HepG2 (cell line): ENCODE measurements around the gene BDH2. TPM values are rescaled to one million over a fixed set of nuclear protein-coding genes. Genes with fewer than 3 reads are reported as not detected.

Experiments
- CEBPZ ChIP-seq: IDR thresholded peaks from 2 replicates; pipeline ENCODE4 v1.6.1; 2012; ENCODE audit warnings: low read length, improper control_type of control experiment
- DMAP1 ChIP-seq: IDR thresholded peaks from 2 replicates; pipeline ENCODE4 v1.6.1; 2016
- DZIP1 ChIP-seq: sonication (generic); formaldehyde crosslinking; IDR thresholded peaks from 2 replicates; pipeline ENCODE4 v1.5.0; 2020; ENCODE audit warnings: mild to moderate bottlenecking, missing genetic modification reagents
- E2F5 ChIP-seq: sonication (generic); formaldehyde crosslinking; conservative IDR thresholded peaks from 2 replicates; pipeline ENCODE4 v1.4.0; 2020; ENCODE audit warnings: missing genetic modification reagents
- ELF1 ChIP-seq: sonication (generic); formaldehyde crosslinking; IDR thresholded peaks from 2 replicates; pipeline ENCODE4 v1.4.0; 2020; ENCODE audit warnings: missing genetic modification reagents
- KMT2A ChIP-seq: sonication (generic); formaldehyde crosslinking; IDR thresholded peaks from 2 replicates; pipeline ENCODE4 v1.4.0; 2020; ENCODE audit warnings: missing genetic modification reagents
- MAFG ChIP-seq: sonication (generic); formaldehyde crosslinking; IDR thresholded peaks from 2 replicates; pipeline ENCODE4 v1.5.1; 2020; ENCODE audit warnings: mild to moderate bottlenecking, missing genetic modification reagents
- MLX ChIP-seq: IDR thresholded peaks from 2 replicates; pipeline ENCODE4 v1.6.1; 2016
- MTF2 ChIP-seq: sonication (generic); formaldehyde crosslinking; IDR thresholded peaks from 2 replicates; pipeline ENCODE4 v1.5.0; 2020; ENCODE audit warnings: missing genetic modification reagents, borderline replicate concordance
- PLSCR1 ChIP-seq: sonication (generic); formaldehyde crosslinking; IDR thresholded peaks from 2 replicates; pipeline ENCODE4 v1.5.0; 2020; ENCODE audit warnings: missing genetic modification reagents, mild to moderate bottlenecking, borderline replicate concordance
- SMC3 ChIP-seq: IDR thresholded peaks from 2 replicates; pipeline ENCODE4 v1.6.1; 2011; ENCODE audit warnings: low read length, improper control_type of control experiment
- SNAPC2 ChIP-seq: sonication (generic); formaldehyde crosslinking; IDR thresholded peaks from 2 replicates; pipeline ENCODE4 v1.8.1; 2022; ENCODE audit warnings: mild to moderate bottlenecking, missing genetic modification reagents
- TGIF2 ChIP-seq: IDR thresholded peaks from 2 replicates; pipeline ENCODE4 v1.6.1; 2016; ENCODE audit warnings: control low read depth, missing compliant biosample characterization
- ZBTB4 ChIP-seq: sonication (generic); formaldehyde crosslinking; IDR thresholded peaks from 2 replicates; pipeline ENCODE4 v1.4.0; 2020; ENCODE audit warnings: missing genetic modification reagents, mild to moderate bottlenecking, borderline replicate concordance
- ZFP37 ChIP-seq: sonication (generic); formaldehyde crosslinking; IDR thresholded peaks from 2 replicates; pipeline ENCODE4 v1.4.0; 2020; ENCODE audit warnings: missing genetic modification reagents, borderline replicate concordance
- ZNF781 ChIP-seq: sonication (generic); formaldehyde crosslinking; IDR thresholded peaks from 2 replicates; pipeline ENCODE4 v1.5.1; 2020; ENCODE audit warnings: borderline replicate concordance, mild to moderate bottlenecking, missing genetic modification reagents; ENCODE audit errors: not compliant biosample characterization
- polyA plus RNA-seq, 8 experiments: library from polyadenylated mRNA; depleted of rRNA in 3 of 8; stranded (reverse) in 7 of 8; unstranded in 1 of 8; fragments of >200 nt; fragmentation: Illumina TruSeq in 4 of 8; extraction: Trizol in 4 of 8; gene quantifications; 2 replicates each; pipeline versions ENCODE4 v1.2.1 to v1.2.3, GENCODE V29; 2011 to 2016; ENCODE audit warnings: low read depth in 4 of 8, missing spikeins in 1 of 8, mixed read lengths in 1 of 8; ENCODE audit not compliant: insufficient read depth in 1 of 8
- total RNA-seq, 5 experiments: library from RNA; depleted of rRNA; stranded (reverse); fragments of >200 nt; fragmentation: Illumina TruSeq; extraction: Trizol; gene quantifications; 2 replicates each; pipeline ENCODE4 v1.2.3, GENCODE V29; 2016; ENCODE audit warnings: low read depth in 1 of 5

The BDH2 gene
- total and polyA plus RNA-seq, 2 of the 13 experiments (the other 11 are each of a cell fraction or from before 2014, with no cell fraction given), result 34.8 to 46.2 TPM

GRCh38 chr4:103075435-103075893, 24.2 kb downstream of the BDH2 start (continued):
- TF ChIP-seq DZIP1 (CRISPR knock-in tag) (no peak), MLX (peak; percentile 99), SNAPC2 (CRISPR knock-in tag) (no peak; the same call in 1 of the 2 replicates), E2F5 (CRISPR knock-in tag) (no peak), CEBPZ (no peak), ZNF781 (CRISPR knock-in tag) (no peak), MAFG (no peak), SMC3 (no peak), TGIF2 (CRISPR knock-in tag) (peak; percentile 87), ELF1 (CRISPR knock-in tag) (no peak; the same call in 1 of the 2 replicates), MTF2 (CRISPR knock-in tag) (no peak), ZFP37 (CRISPR knock-in tag) (0 out of 2 replicates have a peak, but pooled peaks have one; percentile 69), ZBTB4 (CRISPR knock-in tag) (no peak), DMAP1 (peak; percentile 66), KMT2A (peak; percentile 30; the same call in 1 of the 2 replicates), PLSCR1 (CRISPR knock-in tag) (no peak)
